ENCODE measurements around the gene GPR27.

Gene GPR27

DNA sequence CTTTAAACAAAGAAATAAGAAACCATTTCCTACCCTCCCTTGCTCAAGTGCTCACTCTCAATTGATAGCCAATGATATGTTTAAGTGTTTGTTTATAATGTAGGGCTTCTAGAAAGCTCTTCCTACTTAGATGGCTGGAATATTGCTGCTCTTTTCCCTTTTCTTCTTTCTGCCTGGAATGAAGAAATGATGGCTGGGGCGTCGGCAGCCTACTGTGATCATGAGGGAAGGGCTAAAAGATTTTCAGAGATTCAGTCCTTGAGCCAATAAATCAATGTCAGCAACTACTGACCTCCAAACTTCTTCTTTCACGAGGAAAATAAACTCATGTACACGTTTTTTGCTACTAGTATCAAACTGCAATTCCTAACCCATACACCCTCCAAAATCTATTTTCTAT lies 2.1 kb upstream of the GPR27 start:
- CTCF ChIA-PET: interaction anchor here (1.2 kb wide), 1 partner anchor 21 kb away, joined by 3 read pairs; no protein-coding TSS in a partner anchor
- POLR2A ChIA-PET: no interaction called here

DNA sequence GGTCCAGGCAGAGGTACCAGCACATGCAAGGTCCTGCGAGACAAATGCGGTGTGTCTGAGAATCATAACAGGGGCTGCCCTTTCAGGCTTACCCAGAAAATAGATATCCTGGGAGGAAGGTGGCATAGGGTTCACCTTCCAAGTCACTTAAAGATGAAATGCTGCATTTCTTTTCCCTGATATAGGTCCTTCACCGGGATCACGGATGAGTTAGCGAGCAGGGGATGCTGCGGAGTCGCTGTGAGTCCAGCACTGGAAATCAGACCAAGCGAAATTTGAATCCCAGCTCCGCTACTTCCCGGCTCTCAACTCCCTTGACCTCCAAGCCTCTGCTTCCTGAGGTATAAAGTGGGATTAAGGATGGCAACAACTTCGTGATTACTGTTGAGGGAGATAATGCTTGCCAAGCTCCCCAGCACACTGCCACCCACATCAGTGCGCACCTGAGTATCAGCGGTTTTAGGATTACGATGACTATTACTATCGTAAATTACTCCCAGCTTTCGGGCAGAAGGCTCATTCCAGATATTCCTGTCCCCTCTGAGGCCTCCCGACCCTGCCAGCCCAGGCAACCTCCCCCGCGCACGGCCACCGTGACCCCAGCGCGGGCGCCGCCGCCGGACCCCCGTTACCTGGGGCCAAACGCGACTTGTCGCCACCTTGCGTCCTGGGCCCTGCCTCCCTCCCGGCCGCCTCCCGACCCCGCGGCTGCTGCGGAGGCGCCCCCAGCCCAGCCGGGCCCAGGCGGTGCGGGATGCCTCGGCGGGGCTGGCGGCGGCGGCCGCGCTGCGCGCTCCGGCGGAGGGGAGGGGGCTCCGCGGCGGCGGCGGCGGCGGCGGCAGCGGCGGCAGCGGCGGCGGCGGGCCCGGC lies 589 bp upstream of the GPR27 start:
- no peaks in the 10 kb centered on the region; the same call in 1 of the 2 replicates for H3K4me1 ChIP-seq (ENCODE audit: control insufficient read depth, insufficient read depth, low read length)
- TF ChIP-seq ZBTB26 (tag by site-specific recombination; optimal IDR thresholded peaks at IDR 0.05) (peak; percentile 14), ZNF777 (tag by site-specific recombination; IDR thresholded peaks at IDR 0.05; ENCODE audit: borderline replicate concordance) (no peak), ZNF335 (tag by site-specific recombination; conservative IDR thresholded peaks at IDR 0.05) (peak; percentile 45; the same call in 1 of the 2 replicates), ZEB2 (tag by site-specific recombination; IDR thresholded peaks at IDR 0.05) (0 out of 2 replicates have a peak, but pooled peaks have one; percentile 20), ZBTB20 (tag by site-specific recombination; IDR thresholded peaks at IDR 0.05) (0 out of 2 replicates have a peak, but pooled peaks have one; percentile 15), ZNF510 (tag by site-specific recombination; IDR thresholded peaks at IDR 0.05; ENCODE audit: insufficient replicate concordance) (no peak), TRIM28 (IDR thresholded peaks at IDR 0.05; ENCODE audit: borderline replicate concordance, low read length) (no peak)
- no peaks in the 10 kb centered on the region for H3K9me3 ChIP-seq (ENCODE audit: control insufficient read depth, insufficient read depth, low read depth, low read length)
- H3K36me3 ChIP-seq (ENCODE audit: control insufficient read depth in 2 of 2, insufficient read depth in 1 of 2, low read length in 2 of 2): no peaks in the 10 kb centered on the region
- peak overlapping the region; percentile 56 for H3K4me3 ChIP-seq (ENCODE audit: low read depth, low read length)
- peak overlapping the region; percentile 34; the same call in 1 of the 2 replicates for H3K27ac ChIP-seq (ENCODE audit: extremely low read depth, low read depth, low read length)
- ChIA-PET POLR2A (interaction anchor here (1.0 kb wide), 1 partner anchor 10 kb away, joined by 4 read pairs; no protein-coding TSS in a partner anchor), CTCF (interaction anchor here (1.4 kb wide), 1 partner anchor 23 kb away, joined by 7 read pairs; no protein-coding TSS in a partner anchor)

More for the DNA sequence above, 2.1 kb upstream of the GPR27 start:
- no peak overlapping the region for H3K4me3 ChIP-seq (ENCODE audit: low read depth, low read length)
- H3K36me3 ChIP-seq (ENCODE audit: control insufficient read depth in 2 of 2, insufficient read depth in 1 of 2, low read length in 2 of 2): no peaks in the 10 kb centered on the region
- H3K9me3 ChIP-seq (ENCODE audit: control insufficient read depth, insufficient read depth, low read depth, low read length): no peaks in the 10 kb centered on the region
- TF ChIP-seq ZNF777 (tag by site-specific recombination; IDR thresholded peaks at IDR 0.05; ENCODE audit: borderline replicate concordance) (no peak), ZNF510 (tag by site-specific recombination; IDR thresholded peaks at IDR 0.05; ENCODE audit: insufficient replicate concordance) (no peak), ZBTB17 (tag by site-specific recombination; IDR thresholded peaks at IDR 0.05) (no peak), ZNF341 (tag by site-specific recombination; IDR thresholded peaks at IDR 0.05; ENCODE audit: low read depth) (no peak), ZNF280D (tag by site-specific recombination; IDR thresholded peaks at IDR 0.05) (no peak), SETDB1 (IDR thresholded peaks at IDR 0.05; ENCODE audit: insufficient read length, low read length) (peak; percentile 12), ZNF707 (tag by site-specific recombination; IDR thresholded peaks at IDR 0.05) (no peak)
- TF ChIP-seq, protein P1, sequence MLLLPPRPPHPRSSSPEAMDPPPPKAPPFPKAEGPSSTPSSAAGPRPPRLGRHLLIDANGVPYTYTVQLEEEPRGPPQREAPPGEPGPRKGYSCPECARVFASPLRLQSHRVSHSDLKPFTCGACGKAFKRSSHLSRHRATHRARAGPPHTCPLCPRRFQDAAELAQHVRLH (tag by site-specific recombination; IDR thresholded peaks at IDR 0.05): no peak
- H3K27ac ChIP-seq (ENCODE audit: extremely low read depth, low read depth, low read length): no peak overlapping the region
- H3K4me1 ChIP-seq (ENCODE audit: control insufficient read depth, insufficient read depth, low read length): no peaks in the 10 kb centered on the region; the same call in 1 of the 2 replicates

Measured in HEK293 (cell line).